Cortex of kidney (tissue), 1 donor: ENCODE data around the gene P2RX6.
"Not testable (repeated sequence)": the region's sequence is repeated elsewhere in the genome, so short reads cannot be mapped to it uniquely, and the experiment has no call there.

ENCODE experiments used
- DNase-seq: peaks from one replicate; lab custom pipeline; 2025; lab: John Stamatoyannopoulos, UW

The P2RX6 gene

GRCh38 chr22:21014726-21015465 is at the start of gene P2RX6:
TSS of gene P2RX6 (plus strand) at chr22:21015165. CDS start at chr22:21015175, 10 bp downstream.
- no peak for DNase-seq

- DNase-seq, result no peak
Measured at GRCh38 chr22:20965888-20966855, 48.8 kb upstream of the P2RX6 start.

- DNase-seq, result no peak
Measured at GRCh38 chr22:20966883-20967696, 47.9 kb upstream of the P2RX6 start, which contains the start of gene AIFM3. TSS of gene AIFM3 (plus strand) at chr22:20967255. CDS start at chr22:20967945, 690 bp downstream.

- no peak for DNase-seq
Measured at GRCh38 chr22:20967697-20968211, 47.2 kb upstream of the P2RX6 start.

GRCh38 chr22:20968281-20968977 is 46.5 kb upstream of the P2RX6 start:
- DNase-seq, result no peak

DNA sequence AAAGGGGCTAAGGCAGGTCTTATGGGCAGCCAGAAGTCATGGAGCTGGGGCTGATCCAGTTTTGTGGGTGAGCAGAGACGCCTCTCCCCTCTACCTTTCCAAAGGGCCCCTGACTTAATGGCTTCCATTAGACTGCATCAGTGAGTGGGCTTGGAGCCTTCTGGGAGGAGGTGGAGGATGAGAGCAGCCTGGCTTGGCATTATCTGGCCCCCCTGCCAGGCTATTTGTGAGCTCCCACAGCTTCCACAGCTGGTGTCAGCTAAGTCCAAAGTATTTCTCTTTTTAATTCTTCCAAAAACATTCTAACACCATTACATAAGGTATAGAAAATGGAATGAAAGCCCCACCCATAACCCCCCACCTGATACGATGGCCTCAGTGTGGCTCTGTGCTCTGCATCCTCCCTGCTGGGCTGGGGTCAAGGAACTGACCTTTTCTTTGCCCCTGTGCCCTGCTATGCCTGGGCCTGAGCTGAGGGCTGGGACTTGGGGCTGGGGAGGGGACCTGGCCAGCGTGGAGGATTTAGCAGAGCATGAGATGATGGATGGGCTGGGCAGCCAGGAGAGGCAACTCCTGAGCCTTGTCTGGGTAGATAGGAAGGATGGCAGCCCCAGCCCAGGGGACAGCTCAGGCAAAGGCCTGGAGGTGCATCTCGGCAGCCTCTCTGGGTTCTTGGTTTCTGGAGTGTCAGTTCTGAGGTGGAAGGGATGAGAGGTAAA is 43.9 kb upstream of the P2RX6 start:
- no peak for DNase-seq

GRCh38 chr22:20972014-20972694 is 42.8 kb upstream of the P2RX6 start:
- DNase-seq, result not testable (repeated sequence)

DNA sequence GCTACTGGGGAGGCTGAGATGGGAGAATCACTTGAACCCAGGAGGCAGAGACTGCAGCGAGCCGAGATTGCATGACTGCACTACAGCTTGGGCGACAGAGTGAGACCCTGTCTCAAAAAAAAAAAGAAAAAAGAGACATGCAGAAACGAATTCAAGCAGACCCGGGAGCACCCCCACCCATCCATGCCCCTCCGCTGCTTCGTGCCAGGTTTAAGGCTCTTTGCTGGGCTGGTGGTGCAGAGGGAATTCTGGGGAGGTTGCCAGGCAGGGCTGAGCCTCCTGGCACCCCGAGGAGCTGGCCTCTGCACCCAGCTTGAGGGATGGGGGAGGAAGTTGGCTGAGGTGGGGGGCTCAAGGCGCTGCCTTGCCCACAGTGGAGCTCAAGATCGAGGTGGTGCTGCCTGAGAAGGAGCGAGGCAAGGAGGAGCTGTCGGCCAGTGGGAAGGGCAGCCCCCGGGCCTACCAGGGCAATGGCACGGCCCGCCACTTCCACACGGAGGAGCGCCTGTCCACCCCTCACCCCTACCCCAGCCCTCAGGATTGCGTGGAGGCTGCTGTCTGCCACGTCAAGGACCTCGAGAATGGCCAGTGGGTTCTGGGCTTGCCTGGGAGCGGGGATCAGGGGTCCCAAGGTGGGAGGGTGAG is 41.9 kb upstream of the P2RX6 start:
- DNase-seq, result no peak

DNA sequence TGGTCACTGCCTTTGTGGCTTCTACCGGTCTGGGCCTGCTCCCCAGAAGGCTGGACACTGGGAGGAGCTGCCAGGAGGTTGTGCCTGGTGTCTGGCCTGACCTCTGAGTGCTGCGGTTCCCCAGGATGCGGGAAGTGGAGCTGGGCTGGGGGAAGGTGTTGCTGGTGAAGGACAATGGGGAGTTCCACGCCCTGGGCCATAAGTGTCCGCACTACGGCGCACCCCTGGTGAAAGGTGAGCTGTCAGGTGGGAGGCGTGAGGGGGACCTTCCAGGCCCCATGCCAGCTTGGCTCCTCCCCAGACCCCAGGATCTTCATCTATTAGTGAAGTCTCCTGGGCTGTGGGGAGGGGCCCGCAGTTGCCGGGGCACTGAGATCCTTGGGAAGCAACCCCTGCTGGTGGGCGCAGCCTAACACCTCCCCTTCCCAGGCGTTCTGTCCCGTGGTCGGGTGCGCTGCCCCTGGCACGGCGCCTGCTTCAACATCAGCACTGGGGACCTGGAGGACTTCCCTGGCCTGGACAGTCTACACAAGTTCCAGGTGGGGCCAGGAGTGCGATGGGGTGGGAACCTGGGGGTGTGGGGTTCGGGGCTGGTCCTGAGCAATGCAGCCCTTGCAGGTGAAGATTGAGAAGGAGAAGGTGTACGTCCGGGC is 41.2 kb upstream of the P2RX6 start:
- no peak for DNase-seq

DNA sequence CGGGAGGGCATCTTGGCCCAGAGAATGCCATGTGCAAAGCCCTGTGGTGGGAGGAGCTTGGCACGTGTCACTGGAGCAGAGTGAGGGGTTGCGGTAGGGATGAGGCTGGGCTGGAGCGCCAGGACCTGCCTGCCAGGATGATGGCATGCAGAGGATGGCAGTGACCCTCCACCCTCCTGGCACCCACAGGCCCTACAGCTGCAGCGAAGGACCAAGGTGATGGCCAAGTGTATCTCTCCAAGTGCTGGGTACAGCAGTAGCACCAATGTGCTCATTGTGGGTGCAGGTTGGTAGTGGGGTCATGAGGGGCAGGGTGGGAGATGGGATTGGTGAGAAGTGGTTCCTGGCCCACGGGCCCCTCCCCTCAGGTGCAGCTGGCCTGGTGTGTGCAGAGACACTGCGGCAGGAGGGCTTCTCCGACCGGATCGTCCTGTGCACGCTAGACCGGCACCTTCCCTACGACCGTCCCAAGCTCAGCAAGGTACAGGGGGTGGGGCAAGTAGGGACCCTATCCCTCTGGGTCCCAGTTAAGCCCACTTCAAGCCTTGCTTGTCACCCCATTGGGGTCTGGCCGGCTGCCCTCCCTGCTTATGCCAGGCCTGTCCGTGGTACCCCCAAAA is 40.5 kb upstream of the P2RX6 start:
- no peak for DNase-seq

DNA sequence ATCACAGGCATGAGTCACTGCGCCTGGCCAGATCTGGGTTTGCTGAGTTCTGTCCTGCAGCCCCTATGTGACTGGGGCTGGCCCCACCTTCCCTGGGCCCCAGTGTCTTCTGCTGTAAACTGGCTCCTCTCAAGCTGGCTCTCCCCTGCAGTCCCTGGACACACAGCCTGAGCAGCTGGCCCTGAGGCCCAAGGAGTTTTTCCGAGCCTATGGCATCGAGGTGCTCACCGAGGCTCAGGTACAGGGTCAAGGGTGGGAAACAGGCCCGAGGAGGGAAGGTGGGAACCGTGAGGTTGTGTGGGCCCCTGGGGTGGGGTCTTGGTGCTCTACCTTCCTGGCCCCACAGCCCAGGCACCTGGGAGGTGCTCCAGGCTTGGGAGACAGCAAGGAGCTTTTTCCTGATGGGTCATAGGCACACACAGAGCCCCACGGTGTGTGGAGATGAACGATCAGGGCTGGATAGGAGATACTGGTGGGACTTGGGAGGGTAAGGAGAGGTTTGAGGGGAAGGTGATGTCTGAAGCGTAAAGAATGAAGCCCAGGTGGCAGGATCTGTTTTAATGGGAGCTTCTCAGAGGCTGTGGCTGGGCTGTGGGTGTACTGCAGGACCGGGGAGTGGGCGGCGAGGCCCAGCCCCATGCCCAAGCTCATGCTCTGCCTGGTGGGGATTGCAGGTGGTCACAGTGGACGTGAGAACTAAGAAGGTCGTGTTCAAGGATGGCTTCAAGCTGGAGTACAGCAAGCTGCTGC is 39.2 kb upstream of the P2RX6 start:
- no peak for DNase-seq

DNA sequence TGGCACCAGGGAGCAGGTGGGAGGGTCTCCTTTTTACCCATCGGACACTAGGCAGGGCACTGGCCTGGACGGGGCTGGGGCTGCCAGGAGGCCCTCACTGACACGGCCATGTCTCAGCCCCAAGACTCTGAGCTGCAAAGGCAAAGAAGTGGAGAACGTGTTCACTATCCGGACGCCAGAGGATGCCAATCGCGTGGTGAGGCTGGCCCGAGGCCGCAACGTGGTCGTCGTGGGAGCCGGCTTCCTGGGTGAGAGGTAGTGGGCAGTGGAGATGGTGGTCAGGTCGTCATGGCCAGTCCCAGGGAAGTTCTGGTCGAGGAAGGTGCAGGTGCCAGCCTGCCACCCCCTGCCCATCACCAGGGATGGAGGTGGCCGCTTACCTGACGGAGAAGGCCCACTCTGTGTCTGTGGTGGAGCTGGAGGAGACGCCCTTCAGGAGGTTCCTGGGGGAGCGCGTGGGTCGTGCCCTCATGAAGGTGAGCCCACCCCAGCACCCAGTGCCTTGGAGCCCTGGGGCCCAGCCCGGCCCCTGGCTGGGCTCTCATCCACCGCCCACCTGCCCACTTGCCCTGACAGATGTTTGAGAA is 38.6 kb upstream of the P2RX6 start:
- DNase-seq, result no peak

- DNase-seq, result no peak
Measured at GRCh38 chr22:20977019-20977418, 37.9 kb upstream of the P2RX6 start.

DNA sequence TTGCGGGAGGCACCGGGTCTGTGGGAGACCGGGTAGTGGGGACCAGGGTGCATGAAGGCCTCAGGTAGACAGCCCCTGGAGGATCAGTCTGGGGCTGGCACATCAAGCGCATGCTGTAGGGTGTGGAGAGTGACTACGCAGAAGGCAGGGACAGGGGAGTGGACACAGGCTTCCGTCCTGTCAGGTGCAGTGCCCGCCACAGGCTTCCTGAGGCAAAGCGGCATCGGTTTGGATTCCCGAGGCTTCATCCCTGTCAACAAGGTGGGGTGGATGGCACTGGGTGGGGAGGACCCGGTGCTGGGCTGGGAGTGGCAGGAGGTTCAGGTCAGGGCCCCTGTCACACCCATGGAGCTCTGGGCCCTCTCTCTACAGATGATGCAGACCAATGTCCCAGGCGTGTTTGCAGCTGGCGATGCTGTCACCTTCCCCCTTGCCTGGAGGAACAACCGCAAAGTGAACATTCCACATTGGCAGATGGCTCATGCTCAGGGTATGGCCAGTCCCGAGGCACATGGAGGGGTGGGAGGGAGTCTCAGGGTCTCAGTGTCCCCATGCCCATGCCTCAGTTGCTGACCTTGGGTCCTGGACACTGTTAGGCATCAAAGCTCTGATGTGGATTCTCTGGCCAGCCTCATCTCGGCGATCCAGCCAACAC is 37.3 kb upstream of the P2RX6 start:
- no peak for DNase-seq

DNA sequence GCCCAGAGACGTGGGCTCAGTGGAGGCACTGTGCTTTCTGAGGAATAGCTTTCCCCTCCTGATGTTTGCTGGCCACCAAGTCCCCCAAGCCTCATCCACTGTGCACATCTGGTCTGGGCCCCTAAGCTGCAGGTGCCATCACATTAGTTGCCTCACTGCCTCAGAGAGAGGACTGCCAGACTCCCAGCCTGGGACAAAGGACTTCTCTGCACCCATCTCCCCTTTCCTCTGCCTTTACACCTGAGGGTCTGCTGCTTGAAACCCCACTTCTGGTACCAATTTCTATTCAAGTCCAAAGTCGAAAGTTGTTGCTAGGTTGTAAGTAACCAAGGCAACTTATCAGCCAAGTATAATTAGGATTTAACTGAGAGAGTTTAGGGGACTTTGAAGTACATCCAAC is 36.5 kb upstream of the P2RX6 start:
- no peak for DNase-seq

DNA sequence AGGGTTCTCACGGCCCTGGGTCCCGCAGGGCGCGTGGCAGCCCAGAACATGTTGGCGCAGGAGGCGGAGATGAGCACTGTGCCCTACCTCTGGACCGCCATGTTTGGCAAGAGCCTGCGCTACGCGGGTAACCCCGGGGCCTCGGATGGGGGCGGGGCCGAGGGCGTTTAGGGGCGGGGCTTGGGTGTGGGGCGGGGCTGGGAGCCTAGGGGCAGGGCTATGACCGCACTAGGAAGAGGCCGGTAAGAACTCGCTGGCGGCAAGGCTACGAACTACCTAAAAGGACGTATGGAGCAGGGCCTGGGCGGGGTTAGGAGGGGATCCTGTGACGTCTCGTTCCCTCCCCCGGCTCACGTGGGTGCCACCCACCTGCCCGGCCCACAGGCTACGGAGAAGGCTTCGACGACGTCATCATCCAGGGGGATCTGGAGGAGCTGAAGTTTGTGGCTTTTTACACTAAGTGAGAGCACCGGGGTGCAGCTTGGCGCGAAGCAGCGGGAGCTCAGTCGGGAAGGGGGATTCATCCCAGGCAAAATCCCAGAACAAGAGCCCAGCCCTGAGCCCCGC is 35.6 kb upstream of the P2RX6 start:
- DNase-seq, result no peak
